Omental fat pad (tissue), 4 donors: ENCODE data around the gene RPL19. TPM values are rescaled to one million over a fixed set of nuclear protein-coding genes. Genes with fewer than 3 reads are reported as not detected.

ENCODE experiments used
- ATAC-seq: fragments of 150-250 bp; one replicate; pipeline ENCODE4 v1.9.1; 2016; ENCODE audit warnings: mild to moderate bottlenecking, moderate library complexity; ENCODE audit not compliant: low FRiP score
- DNase-seq: peaks from one replicate; pipeline ENCODE4 v3.0.0-alpha.2; 2019; ENCODE audit warnings: low spot score
- total RNA-seq, 4 donors: library from RNA; depleted of rRNA; stranded (reverse); fragments of >200 nt; gene quantifications; one replicate each; pipeline ENCODE4 v1.1.0, GENCODE V29; 2016
- TF ChIP-seq, protein P1 (sequence below), 3 donors: fragments of 450-650 bp; IDR thresholded peaks; one replicate each; pipeline ENCODE4 v1.5.1; 2016 to 2017; ENCODE audit warnings: antibody characterized with exemption in 3 of 3, mild to moderate bottlenecking in 3 of 3, moderate library complexity in 2 of 3

RPL19 gene
- total RNA-seq, 4 donors from 2014 or later = 2,414 to 2,833 (median 2,579) TPM

DNA sequence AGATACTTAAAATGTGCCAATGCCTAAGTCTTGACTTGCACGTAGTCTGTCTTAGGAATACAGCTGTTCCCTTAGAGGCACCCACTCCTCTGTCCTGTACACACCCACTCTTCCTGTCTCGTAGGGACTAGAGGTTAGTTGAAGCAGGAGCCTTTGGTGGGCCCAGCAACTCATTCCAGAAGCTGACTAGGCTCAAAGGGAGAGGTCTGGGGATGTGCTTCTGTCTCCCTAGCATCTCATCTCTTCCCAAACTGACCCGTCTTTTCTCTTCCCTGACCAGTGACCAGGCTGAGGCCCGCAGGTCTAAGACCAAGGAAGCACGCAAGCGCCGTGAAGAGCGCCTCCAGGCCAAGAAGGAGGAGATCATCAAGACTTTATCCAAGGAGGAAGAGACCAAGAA lies 4.2 kb downstream of the RPL19 start:
- DNase-seq = no peak
- ATAC-seq = no peak
- TF ChIP-seq, protein P1, sequence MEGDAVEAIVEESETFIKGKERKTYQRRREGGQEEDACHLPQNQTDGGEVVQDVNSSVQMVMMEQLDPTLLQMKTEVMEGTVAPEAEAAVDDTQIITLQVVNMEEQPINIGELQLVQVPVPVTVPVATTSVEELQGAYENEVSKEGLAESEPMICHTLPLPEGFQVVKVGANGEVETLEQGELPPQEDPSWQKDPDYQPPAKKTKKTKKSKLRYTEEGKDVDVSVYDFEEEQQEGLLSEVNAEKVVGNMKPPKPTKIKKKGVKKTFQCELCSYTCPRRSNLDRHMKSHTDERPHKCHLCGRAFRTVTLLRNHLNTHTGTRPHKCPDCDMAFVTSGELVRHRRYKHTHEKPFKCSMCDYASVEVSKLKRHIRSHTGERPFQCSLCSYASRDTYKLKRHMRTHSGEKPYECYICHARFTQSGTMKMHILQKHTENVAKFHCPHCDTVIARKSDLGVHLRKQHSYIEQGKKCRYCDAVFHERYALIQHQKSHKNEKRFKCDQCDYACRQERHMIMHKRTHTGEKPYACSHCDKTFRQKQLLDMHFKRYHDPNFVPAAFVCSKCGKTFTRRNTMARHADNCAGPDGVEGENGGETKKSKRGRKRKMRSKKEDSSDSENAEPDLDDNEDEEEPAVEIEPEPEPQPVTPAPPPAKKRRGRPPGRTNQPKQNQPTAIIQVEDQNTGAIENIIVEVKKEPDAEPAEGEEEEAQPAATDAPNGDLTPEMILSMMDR (IDR thresholded peaks at IDR 0.05) = no peak

DNA sequence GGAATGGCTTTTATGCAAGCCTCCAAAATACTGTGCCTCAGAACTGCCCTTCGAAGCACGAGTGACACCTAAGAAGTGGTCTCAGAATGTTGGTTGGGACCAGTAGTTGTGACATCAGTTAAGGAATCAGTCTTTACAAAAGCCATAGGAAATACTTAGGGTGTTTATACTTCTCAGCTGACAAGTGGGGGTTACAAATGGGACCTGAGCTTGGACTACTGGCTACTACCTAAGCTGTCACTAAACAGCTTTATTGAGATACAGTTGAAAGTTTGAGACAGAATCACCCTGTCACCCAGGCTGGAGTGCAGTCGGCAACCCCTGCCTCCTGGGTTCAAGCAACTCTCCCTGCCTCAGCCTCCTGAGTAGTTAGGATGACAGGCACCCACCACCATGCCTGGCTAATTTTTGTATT lies 5.0 kb downstream of the RPL19 start:
- ATAC-seq (no peak), DNase-seq (no peak)
- TF ChIP-seq, protein P1 (IDR thresholded peaks at IDR 0.05) = no peak

DNA sequence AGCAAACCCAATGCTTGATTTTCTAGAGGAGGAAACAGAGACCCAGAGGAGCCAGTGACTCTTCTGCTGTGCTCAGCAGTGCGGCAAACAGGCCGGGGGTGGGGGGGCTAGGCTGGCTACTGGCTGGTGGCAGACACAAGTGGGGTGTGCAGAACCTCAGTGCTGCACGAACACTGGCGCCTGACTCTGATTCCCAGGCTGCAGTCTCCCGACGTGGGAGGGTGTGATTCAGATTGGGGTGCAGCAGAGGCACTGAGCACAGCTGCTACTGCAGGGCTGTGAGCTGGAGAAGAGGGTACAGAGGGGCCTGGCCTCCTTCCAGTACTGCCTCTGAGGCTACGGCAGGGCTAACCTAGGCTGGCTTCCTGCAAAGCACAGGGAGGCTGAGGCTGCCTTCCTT lies 8.1 kb downstream of the RPL19 start:
- TF ChIP-seq, protein P1 (IDR thresholded peaks at IDR 0.05) = no peak
- ATAC-seq (no peak), DNase-seq (no peak)

DNA sequence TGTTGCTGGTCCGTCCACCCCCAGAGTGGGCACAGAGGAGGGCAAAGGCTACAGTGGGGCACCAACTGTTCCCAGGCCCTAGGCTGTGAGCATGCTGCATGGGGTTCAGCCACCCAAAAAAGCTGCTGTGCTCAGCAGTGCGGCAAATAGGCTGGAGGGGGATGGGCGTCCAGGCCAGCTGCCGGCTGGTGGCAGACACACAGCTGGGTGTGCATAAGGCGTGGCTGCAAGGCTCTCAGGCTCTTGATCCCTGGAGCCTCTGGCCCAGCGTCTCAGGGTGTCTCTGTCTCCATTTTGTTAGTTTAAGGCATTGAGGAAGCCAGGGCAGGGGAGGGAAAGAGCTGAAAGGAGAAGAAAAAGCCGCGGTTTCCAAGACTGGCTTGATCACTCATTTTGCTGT lies 8.8 kb downstream of the RPL19 start:
- no peak for DNase-seq
- no peak for ATAC-seq
- TF ChIP-seq, protein P1 (IDR thresholded peaks at IDR 0.05) = no peak

DNA sequence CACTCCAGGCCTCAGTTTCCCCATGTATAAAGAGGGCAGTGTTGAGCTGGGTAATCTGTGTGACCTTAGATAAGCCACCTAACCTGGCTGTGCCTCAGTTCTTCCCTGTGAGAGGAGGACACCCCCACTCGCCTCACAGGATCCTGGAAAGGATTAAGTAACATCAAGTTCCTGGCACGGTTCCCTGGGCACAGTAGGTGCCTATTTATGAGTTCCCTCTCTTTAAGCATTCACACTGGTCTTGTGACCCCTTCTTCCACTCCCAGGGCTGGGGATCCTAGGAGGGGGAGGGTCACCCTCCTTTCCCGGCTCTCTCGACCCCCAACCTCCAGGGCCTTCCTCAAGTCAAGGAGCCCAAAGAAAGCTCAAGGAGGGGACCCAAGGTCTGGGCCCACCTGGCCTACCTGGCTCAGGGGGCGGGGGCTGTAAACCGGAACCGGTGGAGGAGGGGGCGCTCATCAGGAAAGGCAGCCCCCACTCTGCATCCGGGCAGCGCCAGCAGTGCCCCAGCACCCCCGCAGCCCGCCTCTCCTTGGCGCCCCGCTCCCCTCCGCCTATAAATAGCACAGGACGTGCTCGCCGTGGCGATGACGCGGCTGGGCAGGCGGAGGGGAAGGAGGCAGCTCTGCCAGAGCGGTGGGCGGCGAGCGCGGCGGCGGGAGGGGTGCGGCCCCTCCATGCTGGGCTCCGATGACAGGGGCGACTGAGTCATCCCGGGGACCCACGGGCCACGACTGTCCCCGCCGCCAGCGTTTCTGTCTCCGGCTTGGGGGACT lies 9.4 kb downstream of the RPL19 start:
- ATAC-seq (peak; percentile 83), DNase-seq (peak; percentile 54)
- TF ChIP-seq, protein P1 (IDR thresholded peaks at IDR 0.05) = no peak

DNA sequence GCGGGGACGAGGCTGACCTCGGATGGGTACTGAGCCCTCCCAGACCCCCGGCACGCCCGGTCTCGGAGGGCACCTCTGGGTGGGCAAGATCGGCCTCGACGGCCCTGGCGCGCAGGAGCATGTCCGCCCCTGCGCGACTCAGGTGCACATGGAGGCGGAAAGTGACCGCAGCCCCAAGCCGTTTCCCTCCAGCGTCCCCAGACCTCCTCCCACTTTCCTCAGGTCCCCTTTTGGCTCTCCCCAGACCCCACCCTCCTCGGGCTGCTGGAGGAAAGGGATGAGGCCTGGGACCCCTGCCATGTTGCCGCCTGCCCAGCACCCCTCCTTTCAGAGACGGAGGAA lies 10.0 kb downstream of the RPL19 start:
- TF ChIP-seq, protein P1 (IDR thresholded peaks at IDR 0.05) = no peak
- no peak for ATAC-seq
- DNase-seq = no peak

DNA sequence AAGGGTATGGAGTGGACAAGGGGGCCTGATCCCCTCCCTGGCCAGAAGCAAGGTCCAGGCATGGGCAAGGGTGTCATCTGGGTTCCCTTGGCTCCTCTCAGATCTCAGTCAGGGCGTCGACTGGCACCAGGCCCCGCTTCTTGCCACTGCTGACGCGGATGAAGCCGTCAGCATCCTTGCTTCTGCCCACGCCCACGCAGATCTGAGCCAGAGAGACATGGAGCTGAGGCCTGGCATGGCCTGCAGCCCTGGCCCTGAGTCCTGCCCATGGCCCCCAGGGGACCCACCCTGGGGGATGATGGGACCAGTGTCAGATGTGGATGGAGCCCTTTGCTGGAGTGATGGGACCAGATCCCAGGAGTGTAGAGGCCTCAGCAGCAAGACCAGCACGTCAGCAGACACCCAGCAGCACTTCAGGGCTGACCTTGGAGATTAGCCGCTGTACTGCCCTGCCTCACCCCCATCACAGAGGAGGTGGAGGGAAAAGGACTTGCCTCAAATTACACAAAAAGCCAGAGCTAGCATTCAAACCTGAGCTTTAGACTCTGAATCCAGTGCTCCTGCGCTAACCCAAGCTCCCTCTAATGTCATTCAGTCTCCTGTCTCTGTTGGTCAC lies 12.2 kb downstream of the RPL19 start:
- DNase-seq = no peak
- ATAC-seq = no peak
- TF ChIP-seq, protein P1 (IDR thresholded peaks at IDR 0.05) = no peak
